GM06990 (cell line): ENCODE measurements around the gene ZSCAN29.
"Not testable (repeated sequence)": the region's sequence is repeated elsewhere in the genome, so short reads cannot be mapped to it uniquely, and the experiment has no call there.

Source experiments
- DNase-seq: peaks from one replicate; pipeline ENCODE4 v3.0.0-alpha.2; 2011; ENCODE audit not compliant: insufficient read length; ENCODE audit errors: extremely low read depth
- H3K27me3 ChIP-seq: replicated peaks from 2 replicates; pipeline ENCODE4 v1.6.0; 2011; ENCODE audit warnings: low read length; ENCODE audit not compliant: control insufficient read depth, insufficient read depth
- H3K36me3 ChIP-seq: 2 replicates; pipeline ENCODE4 v1.5.1; 2011; ENCODE audit warnings: low read length; ENCODE audit not compliant: control insufficient read depth, insufficient read depth
- H3K4me3 ChIP-seq: replicated peaks from 2 replicates; pipeline ENCODE4 v1.5.1; 2011; ENCODE audit warnings: low read depth, mild to moderate bottlenecking, control low read depth, low read length
- TF ChIP-seq, protein P1 (sequence below): IDR thresholded peaks from 2 replicates; pipeline ENCODE4 v1.5.1; 2011; ENCODE audit warnings: low read length, control low read depth, mild to moderate bottlenecking, inconsistent platforms; ENCODE audit not compliant: insufficient read depth, poor library complexity, severe bottlenecking

Gene ZSCAN29

GRCh38 chr15:43408789-43409188, 37.9 kb upstream of the ZSCAN29 start:
- Histone ChIP-seq H3K36me3 (peaks cover 27% of the 10 kb centered on the region), H3K4me3 (no peak overlapping the region), H3K27me3 (no peaks in the 10 kb centered on the region)
- no peak for DNase-seq
- TF ChIP-seq, protein P1, sequence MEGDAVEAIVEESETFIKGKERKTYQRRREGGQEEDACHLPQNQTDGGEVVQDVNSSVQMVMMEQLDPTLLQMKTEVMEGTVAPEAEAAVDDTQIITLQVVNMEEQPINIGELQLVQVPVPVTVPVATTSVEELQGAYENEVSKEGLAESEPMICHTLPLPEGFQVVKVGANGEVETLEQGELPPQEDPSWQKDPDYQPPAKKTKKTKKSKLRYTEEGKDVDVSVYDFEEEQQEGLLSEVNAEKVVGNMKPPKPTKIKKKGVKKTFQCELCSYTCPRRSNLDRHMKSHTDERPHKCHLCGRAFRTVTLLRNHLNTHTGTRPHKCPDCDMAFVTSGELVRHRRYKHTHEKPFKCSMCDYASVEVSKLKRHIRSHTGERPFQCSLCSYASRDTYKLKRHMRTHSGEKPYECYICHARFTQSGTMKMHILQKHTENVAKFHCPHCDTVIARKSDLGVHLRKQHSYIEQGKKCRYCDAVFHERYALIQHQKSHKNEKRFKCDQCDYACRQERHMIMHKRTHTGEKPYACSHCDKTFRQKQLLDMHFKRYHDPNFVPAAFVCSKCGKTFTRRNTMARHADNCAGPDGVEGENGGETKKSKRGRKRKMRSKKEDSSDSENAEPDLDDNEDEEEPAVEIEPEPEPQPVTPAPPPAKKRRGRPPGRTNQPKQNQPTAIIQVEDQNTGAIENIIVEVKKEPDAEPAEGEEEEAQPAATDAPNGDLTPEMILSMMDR = no peak

DNA sequence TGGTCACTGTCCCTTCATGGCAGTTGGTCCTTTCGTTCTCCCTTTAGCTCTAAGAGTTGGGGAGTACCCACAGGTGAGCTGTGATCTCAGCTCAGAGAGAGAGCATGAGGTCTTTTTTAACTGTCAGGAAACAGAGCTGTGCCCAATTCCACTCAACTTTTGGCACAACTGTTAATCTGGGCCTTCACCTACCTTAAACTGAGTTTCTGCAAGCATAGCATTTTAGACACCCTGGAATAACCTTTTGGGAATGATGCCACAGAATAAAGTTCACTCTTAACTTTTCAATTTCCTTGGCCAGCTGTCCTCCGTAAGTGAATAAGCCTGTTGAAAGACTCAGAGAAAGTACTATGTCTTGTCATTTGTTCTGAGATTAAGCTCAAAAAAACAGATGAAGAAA, 36.0 kb upstream of the ZSCAN29 start:
- TF ChIP-seq, protein P1 = no peak
- H3K36me3 ChIP-seq = peaks cover 26% of the 10 kb centered on the region
- no peaks in the 10 kb centered on the region for H3K27me3 ChIP-seq
- no peak for DNase-seq
- no peak overlapping the region for H3K4me3 ChIP-seq

GRCh38 chr15:43406189-43406588, 35.3 kb upstream of the ZSCAN29 start:
- no peak for DNase-seq
- Histone ChIP-seq H3K4me3 (no peak overlapping the region), H3K36me3 (peaks cover 25% of the 10 kb centered on the region), H3K27me3 (no peaks in the 10 kb centered on the region)
- TF ChIP-seq, protein P1 = no peak

GRCh38 chr15:43404130-43404529, 33.3 kb upstream of the ZSCAN29 start:
- Histone ChIP-seq H3K36me3 (peaks cover 25% of the 10 kb centered on the region), H3K27me3 (no peaks in the 10 kb centered on the region), H3K4me3 (no peak overlapping the region)
- TF ChIP-seq, protein P1 = no peak
- no peak for DNase-seq

DNA sequence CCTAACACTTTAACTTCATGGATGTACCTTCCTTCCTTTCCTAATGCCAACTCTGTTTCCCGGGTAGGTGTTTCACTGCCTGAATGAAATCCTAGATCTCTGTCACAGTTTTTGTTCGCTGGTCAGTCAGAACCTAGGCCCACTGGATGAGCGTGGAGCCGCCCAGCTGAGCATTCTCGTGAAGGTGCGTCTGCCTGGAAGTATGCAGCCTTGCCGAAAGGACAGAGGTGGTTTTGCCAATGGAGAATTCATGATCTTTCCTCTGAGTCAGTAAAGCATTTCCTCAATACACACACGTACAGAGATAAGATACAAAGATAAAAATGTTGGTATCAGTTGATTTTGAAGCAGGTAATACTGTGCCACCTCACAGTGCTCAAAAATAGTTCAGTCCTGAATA, 32.8 kb upstream of the ZSCAN29 start:
- Histone ChIP-seq H3K27me3 (no peaks in the 10 kb centered on the region), H3K36me3 (peaks cover 24% of the 10 kb centered on the region), H3K4me3 (no peak overlapping the region)
- DNase-seq = no peak
- TF ChIP-seq, protein P1 = no peak

DNA sequence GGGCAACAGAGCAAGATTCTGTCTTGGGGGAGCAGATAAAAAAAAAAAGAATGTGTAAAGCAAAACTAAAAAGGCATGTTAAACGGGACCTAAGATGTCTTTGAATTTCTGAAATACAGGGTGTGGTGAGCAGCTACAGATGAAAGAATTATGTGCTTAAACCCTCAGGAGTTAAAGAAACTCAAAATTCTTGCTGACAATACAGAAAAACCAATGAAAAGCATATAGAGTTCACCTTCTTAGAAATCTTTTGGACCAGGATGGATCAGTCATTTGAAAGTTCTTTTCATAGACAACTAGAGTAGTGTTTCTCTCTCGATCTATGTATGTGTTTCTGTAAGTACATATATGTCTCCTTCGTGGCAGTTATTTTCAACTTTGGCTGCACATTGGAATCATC, 31.4 kb upstream of the ZSCAN29 start:
- DNase-seq = no peak
- H3K4me3 ChIP-seq = no peak overlapping the region
- no peaks in the 10 kb centered on the region for H3K27me3 ChIP-seq
- H3K36me3 ChIP-seq = peaks cover 20% of the 10 kb centered on the region
- TF ChIP-seq, protein P1 = no peak

DNA sequence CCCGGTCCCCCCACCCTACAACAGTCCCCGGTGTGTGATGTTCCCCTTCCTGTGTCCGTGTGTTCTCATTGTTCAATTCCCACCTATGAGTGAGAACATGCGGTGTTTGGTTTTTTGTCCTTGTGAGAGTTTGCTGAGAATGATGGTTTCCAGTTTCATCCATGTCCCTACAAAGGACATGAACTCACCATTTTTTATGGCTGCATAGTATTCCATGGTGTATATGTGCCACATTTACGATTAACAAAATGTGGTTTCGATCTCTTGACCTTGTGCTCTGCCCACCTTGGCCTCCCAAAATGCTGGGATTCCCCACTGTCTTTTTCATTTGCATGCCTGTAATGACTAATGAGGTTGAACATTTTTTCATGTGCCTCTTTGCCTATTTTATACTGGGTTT, 22.7 kb upstream of the ZSCAN29 start:
- not testable (repeated sequence) for H3K27me3 ChIP-seq, DNase-seq, H3K4me3 ChIP-seq, H3K36me3 ChIP-seq
